Measurements from ENCODE around the gene TMEM139. TPM values are rescaled to one million over a fixed set of nuclear protein-coding genes. Genes with fewer than 3 reads are reported as not detected.
A peak's percentile ranks its signal among the peaks of the same experiment; 100 is the strongest.
"Not testable (repeated sequence)": the region's sequence is repeated elsewhere in the genome, so short reads cannot be mapped to it uniquely, and the experiment has no call there.

The TMEM139 gene
- total RNA-seq, 1 donor from 2014 or later, result 0.29 TPM

DNA sequence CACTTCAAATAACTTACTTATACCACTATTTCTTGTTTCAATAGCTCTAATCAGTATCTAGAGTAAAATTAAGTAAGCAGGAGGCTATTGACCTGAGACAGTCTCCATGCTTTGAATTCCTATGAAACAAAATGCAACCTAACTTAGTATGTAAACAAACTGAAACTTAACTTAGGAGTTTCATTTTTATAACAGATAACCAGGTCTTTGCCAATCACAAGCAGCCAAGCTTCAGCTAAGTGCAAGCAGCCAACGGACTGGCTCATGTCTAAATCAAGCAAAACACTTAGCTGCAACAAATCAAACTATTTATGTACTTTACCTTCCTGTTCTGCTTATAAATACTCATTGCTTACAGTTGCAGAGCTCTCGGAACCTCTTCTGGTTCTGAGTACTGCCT lies 25.9 kb upstream of the TMEM139 start:
- DNase-seq (ENCODE audit: low read depth), result no peak

DNA sequence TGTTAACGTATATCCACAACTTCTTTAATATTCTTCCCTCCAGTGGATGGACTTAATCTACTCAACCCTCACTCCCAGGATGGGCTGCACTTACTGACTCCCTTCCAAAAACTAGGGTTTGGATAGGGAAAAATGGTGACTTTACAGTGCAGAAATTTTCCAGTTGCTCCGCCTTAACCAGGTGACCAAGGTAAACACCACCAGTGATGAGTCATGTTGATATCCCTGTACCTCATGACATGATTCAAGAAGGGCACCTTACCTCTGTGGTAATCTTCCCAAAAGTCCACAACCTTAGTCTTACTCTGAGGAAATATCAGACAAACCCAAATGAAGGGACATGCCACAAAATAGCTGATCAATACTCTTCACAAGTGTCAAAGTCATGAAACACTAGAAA lies 25.0 kb upstream of the TMEM139 start:
- no peak for DNase-seq (ENCODE audit: low read depth)

DNA sequence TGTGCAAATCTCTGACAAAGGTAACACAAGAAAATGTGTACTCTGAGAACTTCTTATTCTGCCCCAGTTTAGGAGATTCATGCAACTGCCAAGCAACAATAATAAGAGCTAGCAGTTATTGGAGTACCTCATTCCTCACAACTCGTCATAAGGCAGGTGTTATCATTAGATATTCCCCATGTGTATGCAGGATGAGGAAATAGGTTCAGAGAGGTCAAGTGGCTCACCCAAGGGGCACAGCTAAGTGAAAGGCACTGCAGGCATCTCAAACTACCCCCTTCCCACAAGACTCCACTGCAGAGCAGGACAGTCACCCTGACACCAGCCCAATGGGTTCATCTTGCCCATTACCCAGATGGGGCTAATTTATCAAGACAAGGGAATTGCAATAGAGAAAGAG lies 22.9 kb upstream of the TMEM139 start:
- DNase-seq (ENCODE audit: low read depth), result no peak

DNA sequence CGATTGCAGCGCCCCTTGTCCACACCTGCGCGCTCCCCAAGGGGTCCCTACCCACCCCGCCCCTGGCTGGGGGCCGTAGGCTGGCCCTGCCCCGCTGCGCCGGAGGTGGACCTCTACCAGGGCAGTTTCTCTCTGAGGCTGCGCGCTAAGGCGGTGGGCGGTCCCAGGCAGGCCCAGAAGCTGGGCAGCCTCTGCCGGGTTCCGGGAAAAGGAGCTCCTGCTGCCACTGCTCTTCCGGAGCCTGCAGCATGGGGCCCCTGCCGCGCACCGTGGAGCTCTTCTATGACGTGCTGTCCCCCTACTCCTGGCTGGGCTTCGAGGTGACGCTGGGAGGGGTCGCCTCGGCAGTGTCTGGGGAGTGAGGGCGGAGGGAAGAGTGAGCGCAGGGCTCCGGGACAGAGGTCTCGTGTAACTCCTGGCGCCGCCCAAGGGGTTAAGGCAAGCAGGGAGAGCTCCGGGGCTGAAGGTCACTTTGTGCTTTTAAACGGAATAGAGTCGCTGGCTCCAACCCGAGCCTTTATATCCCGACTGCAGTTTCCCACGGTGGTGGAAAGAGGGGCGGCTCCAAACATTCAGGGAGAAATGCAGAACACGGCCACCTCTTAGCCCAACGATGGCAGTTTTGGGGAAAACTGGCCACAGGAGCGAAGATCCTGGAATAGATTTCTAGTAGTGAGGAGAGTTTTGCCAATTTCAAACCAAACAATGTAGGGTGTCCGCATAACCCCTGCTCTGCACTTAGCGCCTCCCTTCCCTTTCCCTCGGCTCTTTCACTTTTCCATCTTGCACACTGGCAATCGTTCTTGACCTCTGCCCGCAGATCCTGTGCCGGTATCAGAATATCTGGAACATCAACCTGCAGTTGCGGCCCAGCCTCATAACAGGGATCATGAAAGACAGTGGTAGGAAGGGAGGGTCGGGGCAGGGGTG lies 21.2 kb upstream of the TMEM139 start, which contains the start of gene GSTK1:
TSS of gene GSTK1 (plus strand) at position 176 of the 930 bp plus-strand sequence. CDS start at position 249, 73 bp downstream.
- peak; percentile 87 for DNase-seq (ENCODE audit: low read depth)

DNA sequence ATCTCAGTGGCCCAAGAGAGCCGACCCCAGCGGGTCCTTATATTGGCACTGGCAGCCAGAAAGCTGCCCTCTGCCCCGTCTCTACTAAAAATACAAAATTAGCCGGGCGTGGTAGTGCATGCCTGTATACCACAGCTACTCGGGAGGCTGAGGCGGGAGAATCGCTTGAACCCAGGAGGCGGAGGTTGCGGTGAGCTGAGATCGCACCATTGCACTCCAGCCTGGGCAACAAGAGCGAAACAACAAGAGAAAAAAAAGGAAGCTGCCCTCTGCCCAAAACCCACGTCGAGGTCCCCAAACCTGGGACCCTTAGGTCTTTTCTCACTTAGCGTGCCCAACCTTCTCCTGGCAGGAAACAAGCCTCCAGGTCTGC lies 20.6 kb upstream of the TMEM139 start:
- not testable (repeated sequence) for DNase-seq (ENCODE audit: low read depth)

DNA sequence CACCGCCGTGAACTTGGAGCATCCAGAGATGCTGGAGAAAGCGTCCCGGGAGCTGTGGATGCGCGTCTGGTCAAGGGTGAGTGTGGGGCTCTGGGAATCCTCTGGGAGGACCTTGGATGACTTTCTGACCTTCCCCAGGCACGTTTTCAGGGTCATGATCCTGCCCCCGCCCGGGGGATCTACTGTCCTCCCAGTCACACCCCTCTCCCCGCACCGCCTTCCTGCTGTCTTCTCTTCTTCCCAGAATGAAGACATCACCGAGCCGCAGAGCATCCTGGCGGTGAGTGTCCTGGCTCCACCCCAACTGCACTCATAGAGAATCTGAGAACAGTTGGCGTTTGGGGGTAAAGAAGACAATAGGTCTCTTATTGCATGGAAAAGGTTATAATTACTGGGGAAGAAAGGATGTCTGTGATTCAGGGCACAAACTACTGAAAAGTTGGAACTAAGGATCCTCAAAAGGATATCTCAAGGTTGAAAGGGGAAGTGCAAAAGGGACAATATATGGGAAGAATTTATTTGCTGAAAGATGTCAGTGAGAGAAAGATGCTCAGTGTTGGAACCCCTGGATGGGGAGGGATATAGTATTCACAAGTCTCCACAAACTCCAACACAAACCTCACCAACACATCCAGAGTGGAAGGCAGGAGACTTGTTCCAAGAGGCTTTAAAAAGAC lies 19.6 kb upstream of the TMEM139 start:
- DNase-seq (ENCODE audit: low read depth), result no peak

DNA sequence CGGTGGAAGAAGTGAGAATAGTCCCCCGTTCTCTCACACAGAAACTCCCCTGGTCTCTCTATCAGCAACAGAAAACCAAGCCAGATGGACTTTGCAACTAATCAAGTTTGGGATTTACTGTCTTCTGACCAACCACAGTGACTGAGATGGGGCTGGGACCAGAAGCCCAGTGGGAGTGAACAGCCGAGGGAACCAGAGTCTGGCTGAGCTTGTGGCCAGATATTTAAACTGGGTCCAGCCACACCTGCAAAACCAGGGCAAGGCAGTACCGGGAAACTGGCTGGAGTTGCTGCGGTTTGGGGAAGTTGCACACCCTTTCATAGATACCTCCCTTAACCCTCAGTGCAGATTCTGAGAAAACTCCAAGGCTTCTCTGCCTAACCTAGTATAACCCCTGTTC lies 15.5 kb upstream of the TMEM139 start:
- DNase-seq (ENCODE audit: low read depth), result no peak

DNA sequence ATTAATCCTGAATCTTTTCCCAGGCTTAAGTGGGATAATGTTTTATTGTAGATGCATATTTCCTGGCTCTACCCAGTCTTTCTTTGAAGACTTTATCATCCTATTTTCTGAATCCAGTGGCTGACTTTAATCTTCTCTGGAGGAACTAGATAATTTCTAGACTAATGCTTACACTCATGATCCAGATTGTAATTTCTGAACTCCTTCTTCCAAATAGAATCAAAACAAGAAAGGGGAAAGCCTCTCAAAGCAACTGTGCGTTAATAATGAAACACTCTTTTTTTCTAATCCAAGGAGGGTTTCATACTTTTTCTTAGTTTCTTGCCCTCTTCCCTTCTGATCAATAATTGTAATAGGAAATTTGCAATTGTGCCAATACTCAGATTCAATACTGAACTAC lies 13.5 kb upstream of the TMEM139 start:
- DNase-seq (ENCODE audit: low read depth), result no peak

DNA sequence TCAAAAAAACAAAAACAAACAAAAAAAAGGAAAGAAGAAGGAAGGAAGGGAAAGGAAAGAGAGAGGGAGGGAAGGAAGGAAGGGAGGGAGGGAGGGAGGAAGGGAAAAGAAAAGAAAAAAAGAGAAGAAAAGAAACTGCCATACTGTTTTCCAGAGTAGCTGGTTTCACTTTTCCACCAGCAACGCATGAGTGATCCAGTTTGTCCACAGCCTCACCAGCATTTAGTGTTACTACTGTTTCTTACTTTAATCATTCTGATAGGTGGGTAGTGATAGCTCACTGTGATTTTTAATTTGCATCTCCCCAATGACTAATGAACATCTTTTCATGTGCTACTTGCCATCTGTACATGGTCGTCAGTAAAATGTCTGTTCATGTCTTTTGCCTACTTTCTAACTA lies 11.9 kb upstream of the TMEM139 start:
- no peak for DNase-seq (ENCODE audit: low read depth)

DNA sequence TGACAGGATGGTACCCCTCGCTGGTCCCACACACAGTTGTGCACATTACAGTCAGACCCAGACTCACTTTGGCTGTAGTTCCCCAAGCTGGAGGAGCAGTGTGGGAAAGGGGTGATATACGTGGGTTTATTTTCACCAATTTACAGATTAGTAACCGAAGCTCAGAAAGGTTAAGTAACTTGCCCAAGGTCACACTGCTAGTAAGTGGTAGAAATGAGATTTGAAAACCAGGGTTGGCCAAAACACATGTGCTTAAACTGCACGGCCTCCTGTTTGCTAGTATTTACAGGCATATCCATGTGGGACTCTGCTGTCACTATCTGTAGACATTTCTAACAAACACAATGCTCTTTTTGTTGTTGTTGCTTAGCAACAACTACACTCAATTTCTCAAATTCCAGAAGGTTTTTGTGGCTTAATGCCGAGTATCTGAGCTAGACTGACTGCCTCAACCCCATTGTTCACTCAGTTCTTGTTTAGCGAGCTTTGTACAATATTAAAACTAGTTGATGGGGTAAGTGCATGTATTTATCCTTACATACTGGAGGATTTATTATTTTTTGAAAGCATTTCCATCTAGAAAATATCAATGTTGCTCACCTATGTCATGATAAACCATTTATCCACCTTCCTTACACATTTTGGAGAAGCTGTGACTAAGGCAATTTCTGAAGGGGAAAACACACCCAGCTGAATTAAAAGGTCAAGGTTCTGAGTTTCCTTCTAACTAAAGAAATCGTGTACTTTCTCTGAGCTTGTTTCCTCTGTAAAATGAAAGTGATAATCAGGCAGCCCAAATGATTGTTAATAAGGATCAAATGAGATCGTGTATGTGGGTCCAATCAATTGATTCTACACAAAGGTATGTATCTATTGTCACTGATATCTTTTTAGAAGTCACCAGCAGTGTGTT lies 5.3 kb upstream of the TMEM139 start:
- DNase-seq (ENCODE audit: low read depth), result peak; percentile 84

DNA sequence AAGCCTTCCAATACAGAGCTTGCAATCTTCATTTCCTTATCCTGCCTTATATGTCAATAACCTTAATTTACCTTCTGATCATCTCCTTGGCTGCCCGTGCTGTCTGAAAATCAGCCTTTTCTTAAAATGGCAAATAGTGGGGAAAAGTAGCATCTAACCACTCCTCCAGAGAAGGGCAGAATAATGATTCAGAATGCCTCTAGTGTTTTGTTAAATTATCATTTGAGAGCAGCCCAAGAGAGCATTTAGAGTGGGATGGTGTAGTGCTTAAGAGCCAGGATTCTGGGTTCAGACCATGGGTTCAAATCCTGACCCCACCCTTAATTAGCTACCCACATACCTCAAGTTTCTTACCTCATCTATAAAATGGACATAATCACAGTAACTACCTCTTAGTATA lies 4.6 kb upstream of the TMEM139 start:
- DNase-seq (ENCODE audit: low read depth), result no peak

DNA sequence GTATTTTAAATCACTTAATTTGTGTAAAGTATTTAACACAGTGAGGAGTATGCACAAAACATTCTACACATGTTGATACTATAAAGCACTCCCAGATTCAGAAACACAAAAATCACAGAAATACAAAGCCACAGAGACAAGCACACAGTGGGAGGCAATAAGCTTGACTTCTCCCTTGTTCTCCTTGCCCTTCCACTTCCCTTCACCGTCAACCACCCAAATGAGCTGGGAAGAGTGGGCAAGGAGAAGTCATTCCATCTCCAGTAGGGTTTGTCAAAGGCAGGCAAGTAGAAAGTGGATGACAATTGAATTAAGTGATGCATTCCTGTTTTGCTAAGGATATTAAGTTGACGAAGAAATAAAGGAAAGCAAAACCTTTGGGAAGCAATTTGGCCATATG lies 4.2 kb upstream of the TMEM139 start:
- no peak for DNase-seq (ENCODE audit: low read depth)

DNA sequence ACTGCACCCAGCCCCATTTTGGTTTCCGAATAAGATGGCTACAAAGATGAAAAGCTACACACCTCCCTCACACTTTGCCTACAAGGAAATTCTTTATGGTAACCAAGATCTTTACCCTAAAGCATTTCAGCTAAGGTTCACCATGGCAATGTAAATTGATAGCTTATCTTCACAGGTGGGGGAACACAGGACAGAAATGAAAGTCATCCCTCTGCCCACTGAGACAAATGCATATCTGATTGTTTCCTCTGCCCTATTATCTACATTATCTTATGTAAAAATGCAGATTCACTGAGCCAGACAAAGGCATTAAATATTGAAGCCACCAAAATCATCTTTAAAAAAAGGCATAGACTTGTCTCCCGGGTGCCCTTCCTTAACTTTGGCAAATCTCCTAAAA lies 3.2 kb upstream of the TMEM139 start:
- DNase-seq (ENCODE audit: low read depth), result no peak

DNA sequence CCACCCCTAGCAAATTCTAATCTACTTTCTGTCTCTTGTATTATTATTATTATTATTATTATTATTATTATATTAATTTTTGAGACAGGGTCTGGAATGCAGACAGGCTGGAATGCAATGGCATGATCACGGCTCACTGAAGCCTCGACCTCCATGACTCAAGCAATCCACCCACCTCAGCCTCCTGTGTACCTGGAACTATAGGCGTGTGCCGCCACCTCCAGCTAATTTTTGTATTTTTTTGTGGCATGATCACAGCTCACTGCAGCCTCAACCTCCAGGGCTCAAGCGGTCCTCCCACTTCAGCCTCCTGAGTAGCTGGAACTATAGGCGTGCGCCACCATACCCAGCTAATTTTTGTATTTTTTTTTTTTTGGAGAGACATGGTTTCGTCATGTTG lies 2.6 kb upstream of the TMEM139 start:
- no peak for DNase-seq (ENCODE audit: low read depth)

DNA sequence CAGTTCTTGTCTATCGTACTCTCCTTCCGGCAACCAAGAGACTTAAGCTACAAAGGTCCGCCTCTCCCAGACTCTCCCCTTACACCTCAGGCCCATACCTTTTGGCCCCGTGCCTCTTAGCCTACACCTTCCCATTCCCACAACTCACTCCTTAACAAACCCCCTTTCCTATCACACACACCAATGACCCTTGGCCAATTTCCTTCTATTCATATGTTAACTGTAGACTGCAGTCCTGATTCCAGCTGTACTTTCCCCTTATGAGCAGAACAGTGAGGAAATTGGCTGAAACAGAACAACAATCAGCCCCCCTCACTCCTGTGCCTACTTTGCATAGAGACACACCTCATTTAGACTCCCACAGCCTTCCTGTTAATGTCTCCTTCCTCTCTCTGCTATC lies 1.4 kb upstream of the TMEM139 start:
- no peak for DNase-seq (ENCODE audit: low read depth)

DNA sequence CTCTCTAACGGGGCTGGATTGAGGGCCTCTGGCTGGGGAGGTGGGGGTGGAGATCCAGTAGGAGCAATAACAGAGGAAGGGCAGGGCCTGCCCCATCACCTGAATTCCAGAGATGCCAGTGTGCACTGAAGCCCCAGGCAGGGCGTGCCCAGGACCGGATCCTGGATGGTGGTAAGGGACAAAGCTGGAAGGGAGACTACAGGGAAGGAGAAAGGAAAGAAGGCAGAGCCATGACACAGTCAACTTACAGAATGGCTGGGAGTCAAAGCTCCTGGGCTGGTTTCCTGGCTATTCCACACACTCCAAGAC lies 666 bp downstream of the TMEM139 start:
- DNase-seq (ENCODE audit: low read depth), result no peak

DNA sequence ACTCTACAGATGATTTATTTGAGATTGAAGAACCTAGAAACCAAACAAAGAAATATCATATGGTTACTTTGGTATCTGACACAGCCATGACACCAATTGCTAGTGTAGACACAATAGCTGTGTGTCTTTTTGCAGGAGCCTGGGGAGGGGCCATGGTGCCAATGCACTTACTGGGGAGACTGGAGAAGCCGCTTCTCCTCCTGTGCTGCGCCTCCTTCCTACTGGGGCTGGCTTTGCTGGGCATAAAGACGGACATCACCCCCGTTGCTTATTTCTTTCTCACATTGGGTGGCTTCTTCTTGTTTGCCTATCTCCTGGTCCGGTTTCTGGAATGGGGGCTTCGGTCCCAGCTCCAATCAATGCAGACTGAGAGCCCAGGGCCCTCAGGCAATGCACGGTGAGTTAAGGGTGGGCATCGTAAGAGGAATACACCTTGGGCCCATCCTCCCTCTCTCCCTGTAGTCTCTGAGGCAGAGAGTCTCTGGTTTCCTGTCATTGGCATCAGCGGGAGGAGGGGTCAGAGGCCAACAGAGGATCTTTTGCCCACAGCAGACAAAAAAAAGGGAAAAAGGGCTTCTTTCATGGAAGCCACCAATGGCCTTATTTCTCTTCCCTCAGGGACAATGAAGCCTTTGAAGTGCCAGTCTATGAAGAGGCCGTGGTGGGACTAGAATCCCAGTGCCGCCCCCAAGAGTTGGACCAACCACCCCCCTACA lies 1.2 kb downstream of the TMEM139 start:
- no peak for DNase-seq (ENCODE audit: low read depth)

DNA sequence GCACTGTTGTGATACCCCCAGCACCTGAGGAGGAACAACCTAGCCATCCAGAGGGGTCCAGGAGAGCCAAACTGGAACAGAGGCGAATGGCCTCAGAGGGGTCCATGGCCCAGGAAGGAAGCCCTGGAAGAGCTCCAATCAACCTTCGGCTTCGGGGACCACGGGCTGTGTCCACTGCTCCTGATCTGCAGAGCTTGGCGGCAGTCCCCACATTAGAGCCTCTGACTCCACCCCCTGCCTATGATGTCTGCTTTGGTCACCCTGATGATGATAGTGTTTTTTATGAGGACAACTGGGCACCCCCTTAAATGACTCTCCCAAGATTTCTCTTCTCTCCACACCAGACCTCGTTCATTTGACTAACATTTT lies 1.7 kb downstream of the TMEM139 start:
- DNase-seq (ENCODE audit: low read depth), result no peak

DNA sequence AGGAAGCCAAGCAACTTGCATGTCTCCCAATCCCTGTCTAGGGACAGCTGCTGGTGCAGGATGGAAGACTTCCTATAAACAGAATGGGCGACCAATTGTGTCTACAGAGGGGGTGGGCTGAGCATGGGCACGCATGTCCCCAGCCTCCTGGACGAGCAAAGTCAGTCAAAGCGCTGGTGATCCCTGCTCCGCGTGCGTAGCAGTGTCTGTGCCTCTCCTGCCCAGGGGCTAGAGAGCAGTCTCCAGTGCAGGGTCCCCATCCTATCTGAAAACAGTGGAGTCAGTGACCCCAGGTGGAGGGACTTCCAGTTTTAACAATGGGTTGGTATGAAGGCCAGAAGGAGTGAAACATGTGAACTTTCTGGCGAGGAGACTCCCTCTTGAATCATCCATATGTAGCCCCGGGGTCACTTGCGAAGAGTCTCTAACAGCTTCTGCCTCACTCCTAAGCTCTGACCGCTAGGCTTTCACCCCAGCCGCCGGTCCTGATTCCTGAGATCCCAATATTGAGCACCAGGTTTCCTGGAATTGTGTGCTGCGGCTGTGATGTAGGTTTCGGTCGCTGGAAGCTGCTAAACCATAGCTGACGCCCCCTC lies 2.7 kb downstream of the TMEM139 start:
- no peak for DNase-seq (ENCODE audit: low read depth)

DNA sequence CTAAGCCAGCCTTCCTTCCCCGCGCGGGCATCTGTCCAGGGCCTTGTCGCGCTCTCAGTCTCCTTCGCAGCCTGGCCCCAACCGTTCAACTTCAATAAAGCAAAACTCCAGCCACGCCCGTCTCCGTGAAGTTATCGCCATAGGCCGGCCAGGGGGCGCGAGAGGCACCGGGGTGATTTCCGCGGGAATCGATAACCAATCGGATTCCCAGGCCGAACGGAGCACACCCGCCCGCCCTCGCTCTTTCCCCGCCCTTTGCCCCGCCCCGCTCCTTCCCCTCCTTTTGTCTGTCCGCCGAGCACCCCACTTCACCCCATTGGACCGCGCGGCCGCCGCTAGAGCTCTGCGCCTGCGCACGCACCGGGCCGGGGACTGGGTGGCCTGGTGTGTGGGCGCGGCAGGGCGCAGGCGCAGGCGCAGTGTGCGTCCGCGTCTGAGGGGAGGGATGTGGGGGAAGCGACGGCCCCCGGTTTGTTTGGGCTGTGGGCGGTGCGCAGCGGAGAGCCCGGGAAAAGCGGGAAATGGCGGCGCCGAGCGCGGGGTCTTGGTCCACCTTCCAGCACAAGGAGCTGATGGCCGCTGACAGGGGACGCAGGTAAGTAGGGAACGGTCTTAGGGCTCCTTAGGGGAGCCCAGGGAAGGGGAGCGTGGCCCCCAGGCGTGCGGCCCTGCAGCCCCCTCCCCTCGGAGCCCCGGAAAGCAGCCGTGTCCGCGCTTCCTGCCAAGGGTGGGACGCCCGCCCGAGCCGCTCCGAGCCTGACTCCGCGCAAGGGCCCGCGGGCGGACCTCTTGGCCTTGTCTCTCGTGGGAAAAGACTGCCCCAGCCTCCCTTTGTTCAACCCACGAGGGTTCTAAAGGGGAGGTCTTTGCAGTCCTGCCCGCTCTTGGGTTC lies 3.4 kb downstream of the TMEM139 start, which contains the start of gene CASP2:
TSS of gene CASP2 (plus strand) at position 417 of the 892 bp plus-strand sequence. CDS start at position 522, 105 bp downstream.
- DNase-seq (ENCODE audit: low read depth), result peak; percentile 99

All from myocyte (in vitro differentiated cells).